HL-60/S4 treated with retinoic acid at 250 ng/mL for 4 days and 3 days (cell line): Measurements from ENCODE around the gene USP6.
"Not testable (repeated sequence)": the region's sequence is repeated elsewhere in the genome, so short reads cannot be mapped to it uniquely, and the experiment has no call there.

Experiments used
- in situ Hi-C: fragments of 300-500 bp; cut with MboI; formaldehyde crosslinking; loops from 2 replicates; pipeline ENCODE4 v1.7.0; 2022; ENCODE audit warnings: low sequenced_read_pairs

USP6 gene

DNA sequence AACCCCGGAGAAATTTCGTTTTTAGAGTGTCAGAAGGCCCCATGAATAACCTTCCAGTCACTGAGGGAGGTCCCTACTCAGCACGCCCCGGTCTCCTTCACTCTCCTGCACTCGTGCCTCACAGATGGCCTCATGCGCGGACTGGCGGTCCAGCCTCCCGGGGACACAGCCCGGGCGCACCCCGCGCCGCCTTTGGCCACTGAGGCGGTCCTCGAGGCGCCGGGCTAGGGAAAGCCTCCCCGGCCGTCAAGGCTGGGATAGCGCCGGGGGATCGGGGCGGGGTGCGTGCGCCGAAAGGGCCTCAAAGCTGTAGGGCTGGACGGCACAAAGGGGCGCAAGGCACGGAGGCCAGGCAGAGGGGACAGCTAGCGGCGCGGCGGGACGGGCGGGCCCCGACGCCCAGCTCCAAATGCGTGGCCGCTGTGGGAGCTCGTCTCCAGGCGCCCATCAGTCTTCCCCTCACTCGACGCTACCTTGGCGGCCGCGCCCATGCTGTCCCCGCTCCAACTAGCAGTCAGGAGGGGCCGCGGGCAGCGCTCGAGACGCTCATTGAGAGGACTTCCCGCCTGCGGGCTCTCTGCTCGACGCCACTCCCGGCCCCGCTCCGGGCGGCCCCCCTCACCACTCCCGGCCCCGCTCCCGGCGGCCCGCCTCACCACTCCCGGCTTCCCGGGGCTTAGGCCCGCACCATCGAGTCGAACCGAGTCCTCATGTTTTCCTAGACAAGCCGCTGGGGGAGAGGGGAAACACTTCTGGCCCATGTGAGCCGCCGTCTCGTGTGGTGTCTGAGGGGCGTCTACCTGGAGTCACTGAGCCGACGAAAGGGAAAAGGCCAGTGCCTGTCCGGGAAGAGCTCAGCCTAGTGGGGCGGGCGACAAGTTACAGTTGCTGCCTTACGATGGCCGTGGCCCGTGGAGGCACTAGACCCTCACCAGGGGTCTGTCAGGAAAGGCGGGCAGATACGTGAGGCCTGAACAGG lies at the start of gene USP6:
USP6 (plus strand) TSS at position 360 of the 979 bp plus-strand sequence. CDS start 14,336 bp downstream, outside the sequence.
- in situ Hi-C loops: no loop called here

DNA sequence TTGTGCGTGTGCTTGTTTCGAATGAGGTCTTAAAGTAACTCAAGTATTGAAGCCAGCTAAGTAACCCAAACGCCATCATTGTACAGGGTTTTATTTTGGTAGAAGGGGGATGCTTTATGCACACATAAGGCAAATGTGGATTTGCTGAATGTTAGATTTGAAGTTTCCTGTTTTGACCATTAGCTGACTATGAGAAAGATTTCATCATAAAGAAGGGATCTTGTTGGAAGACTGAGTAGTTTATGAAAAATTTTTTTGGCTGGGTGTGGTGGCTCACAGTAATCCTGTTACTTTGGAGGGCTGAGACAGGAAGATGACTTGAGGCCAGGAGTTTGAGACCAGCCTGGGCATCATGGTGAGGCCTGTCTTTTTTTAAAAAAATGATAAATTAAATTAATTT lies 47.6 kb upstream of the USP6 start:
- in situ Hi-C loops: no loop called here

DNA sequence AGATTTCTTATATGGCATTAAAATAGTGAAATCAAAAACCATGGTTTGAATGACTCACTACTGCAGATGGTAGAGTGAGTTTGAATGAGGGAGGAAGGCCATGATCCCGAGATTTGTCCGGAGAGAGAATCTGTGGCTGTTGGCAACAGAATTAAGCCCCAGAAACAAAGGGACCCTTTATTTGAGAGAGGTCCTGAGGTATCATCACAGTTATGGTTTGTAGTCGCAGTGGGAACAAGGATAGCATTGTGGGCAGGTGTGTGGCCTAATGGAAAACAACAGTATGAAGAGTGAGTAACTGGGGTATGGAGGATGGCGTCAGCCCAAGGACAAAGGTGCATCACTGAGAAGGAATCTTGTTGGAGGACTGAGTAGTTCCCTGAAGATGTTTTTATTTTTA lies 46.1 kb upstream of the USP6 start:
- in situ Hi-C loops: no loop called here

DNA sequence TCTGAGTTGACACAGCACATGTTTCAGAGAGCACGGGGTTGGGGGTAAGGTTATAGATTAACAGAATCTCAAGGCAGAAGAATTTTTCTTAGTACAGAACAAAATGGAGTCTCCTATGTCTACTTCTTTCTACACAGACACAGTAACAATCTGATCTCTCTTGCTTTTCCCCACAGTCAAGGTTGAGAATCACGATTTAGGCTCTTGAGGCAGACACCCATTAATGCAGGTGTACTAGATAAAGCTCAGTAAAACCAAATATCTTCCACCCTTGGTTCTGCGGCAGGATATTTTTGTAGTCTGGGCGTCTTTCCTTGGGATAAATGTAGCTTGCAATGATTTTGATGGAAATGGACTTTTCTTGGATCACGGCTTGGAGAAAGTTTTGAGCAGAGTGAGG lies 40.4 kb upstream of the USP6 start:
- in situ Hi-C loops: not testable (repeated sequence)

DNA sequence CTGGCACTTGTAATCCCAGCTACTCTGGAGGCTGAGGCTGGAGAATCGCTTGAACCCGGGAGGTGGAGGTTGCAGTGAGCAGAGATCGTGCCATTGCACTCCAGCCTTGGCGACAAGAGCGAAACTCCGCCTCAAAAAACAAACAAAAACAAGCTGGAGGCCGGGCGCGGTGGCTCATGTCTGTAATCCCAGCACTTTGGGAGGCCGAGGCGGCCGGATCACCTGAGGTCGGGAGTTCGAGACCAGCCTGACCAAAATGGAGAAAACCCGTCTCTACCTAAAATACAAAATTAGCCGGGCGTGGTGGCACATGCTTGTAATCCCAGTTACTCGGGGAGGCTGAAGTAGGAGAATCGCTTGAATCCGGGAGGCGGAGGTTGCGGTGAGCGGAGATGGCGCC lies 38.6 kb upstream of the USP6 start:
- in situ Hi-C loops: not testable (repeated sequence)

DNA sequence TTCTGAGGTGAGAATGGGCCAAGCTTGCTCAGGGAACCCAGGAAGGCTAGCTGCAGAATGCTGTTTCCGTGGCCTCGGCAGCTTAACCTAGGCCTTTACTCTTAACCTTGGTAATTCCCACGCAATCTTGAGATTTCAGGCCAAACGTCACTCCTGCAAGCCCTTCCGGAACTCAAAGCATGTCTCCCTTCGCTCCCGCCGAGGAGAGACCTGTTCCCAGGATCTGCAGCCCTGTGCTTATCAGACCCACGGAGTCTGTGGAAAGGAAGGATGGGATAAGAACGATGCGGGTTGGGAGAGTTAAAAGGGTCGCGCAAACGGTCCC lies 38.1 kb upstream of the USP6 start:
- in situ Hi-C loops: no loop called here

DNA sequence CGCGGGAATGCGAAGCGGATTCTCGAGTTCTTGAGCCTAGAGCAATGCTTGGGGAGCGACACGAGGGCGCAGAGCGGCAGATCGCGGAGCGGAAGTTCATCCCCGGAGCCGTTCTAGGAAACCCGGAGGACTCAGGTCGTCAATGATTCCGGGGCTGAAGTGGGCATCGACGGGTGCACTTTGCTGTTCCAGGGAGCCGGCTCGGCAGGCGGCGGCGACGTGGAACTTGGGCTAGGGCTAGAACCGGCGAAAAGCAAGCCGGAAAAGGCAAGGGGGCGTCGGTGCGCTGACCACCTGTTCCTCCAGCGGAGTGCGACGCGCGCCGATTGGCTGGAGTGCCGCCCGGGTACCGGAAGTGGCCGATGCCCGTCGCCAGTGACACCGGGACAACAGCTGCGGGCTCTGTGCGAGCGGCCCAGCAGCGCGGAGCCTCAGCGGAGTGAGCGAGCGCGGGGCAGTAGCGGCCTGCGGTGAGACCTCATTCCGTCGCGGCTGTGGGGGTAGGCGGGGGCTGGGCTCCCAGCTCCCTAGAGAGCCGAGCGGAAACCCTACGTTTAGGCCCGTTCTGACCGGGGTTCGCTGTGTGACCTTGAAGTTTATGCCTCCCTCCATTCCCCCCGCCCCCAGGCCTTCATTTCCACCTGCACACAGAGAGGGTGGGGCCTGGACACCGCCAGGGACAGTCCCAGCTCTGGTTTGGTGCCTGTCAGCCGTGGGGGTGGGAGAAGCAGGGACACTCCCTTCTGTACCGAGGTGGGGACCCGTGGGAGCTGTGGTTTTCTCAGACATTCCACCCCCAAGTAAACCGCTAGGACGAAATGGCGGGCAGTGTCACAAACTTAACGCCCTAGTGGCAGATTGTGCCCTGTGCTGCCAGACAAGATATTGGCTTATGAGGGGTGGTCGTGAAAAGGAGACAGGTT lies 37.5 kb upstream of the USP6 start, which contains the start of gene ZFP3:
ZFP3 (plus strand) TSS at position 362 of the 923 bp plus-strand sequence. CDS start 13,038 bp downstream, outside the sequence.
- in situ Hi-C loops: no loop called here

DNA sequence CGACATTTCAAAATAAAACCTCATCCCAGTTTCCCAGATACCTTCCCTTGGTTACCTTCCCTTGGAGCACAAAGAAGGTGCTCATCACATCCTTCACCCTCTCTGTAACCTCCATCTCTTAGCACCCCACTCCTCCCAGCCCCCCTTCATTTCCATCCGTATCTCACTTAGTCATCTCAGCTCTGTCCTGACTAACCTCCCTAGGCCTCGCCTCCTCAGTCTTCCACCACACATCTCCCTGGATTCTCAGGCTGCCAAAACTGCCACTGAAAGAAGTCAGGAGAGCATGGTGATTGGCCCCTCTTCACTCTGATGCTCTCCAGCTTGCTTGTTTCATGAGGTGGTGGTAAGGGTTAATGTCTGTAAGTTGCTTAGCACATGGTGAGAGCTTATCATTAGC lies 35.2 kb upstream of the USP6 start:
- in situ Hi-C loops: no loop called here

DNA sequence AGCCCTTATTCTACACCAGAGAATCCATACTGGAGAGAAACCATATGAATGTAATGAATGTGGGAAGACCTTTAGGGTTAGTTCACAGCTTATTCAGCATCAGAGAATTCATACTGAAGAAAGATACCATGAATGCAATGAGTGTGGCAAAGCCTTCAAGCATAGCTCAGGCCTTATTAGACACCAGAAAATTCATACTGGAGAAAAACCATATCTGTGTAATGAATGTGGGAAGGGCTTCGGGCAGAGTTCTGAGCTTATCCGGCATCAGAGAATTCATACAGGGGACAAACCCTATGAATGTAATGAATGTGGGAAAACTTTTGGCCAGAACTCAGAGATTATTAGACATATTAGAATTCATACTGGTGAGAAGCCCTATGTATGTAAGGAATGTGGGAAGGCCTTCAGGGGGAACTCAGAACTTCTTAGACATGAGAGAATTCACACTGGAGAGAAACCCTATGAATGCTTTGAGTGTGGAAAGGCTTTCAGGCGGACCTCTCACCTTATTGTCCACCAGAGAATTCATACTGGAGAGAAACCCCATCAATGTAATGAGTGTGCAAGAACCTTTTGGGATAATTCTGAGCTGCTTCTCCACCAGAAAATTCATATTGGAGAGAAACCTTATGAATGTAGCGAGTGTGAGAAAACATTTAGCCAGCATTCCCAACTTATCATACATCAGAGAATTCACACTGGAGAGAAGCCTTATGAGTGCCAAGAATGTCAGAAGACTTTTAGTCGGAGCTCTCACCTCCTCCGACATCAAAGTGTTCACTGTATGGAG lies 23.4 kb upstream of the USP6 start:
- in situ Hi-C loops: no loop called here

DNA sequence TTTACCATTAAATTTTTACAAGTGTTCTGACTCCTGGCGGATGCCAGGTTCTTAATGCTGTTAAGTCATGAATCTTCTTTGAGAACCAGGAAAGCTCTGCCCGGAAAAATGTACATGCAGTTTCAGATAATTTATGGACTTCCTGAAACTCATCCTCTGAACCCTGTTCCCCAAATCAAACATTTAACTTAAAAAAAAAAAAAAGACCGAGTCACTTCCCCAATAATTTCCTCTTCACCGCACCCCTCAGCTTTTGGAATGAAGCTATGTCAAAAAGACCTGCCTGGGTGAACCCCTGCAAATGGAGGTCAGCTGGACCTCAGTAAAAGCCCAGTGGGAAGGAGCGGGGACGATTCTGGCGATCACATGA lies 19.1 kb upstream of the USP6 start:
- in situ Hi-C loops: no loop called here

DNA sequence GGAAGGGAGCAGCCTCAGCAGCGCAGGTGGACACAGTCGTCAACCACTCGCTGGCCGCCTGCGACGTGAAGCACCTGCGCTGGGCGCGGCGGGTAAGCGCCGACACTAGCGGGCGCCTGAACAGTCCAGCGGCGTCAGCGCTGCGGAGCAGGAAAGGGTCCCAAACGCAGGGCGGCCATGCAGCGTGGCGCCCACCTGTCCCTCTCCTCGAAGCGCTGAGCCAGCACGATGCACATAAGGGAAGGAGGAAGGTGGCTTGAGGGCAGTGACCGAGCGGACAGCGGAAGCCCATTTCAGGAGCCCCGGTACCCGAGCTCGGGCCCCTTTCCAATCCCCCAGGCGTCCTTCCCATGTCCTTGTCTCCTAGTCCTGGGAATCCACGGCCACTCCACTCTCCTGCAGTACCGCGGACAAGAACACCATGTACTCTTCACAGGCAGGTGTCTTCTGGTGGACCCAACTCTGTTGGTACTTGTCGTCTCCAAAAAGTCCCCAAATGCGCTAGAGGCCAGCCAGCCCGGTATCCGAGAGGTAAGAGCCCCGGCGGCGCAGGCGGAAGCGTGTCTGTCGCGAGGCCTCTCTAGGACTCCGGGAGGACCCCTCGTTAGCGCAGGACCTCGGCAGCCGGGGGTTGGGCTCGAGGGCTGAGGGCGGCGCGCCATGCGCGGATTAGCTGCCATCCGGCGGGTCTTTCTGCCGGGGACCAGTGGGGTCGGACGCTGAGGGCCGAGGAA lies 18.6 kb upstream of the USP6 start:
- in situ Hi-C loops: no loop called here

DNA sequence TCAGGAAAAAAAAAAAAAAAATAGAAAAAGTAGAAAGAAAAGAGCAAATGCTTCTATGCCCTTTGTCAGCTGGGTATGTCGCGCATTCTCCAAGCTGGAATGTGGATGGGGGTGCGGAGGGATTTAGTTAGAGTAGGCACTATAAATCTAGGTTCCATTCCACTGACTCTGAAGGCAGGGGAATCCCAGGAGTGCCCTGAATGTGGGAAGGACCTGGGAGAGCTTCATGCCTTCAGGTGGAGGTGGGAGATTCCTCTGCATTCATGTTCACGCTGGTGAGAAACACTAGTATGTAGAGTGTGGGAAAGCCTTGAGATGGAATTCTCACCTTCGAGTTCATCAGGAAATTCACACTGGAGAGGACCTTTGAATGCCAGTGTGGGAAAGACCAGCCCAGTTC lies 16.6 kb upstream of the USP6 start:
- in situ Hi-C loops: no loop called here

DNA sequence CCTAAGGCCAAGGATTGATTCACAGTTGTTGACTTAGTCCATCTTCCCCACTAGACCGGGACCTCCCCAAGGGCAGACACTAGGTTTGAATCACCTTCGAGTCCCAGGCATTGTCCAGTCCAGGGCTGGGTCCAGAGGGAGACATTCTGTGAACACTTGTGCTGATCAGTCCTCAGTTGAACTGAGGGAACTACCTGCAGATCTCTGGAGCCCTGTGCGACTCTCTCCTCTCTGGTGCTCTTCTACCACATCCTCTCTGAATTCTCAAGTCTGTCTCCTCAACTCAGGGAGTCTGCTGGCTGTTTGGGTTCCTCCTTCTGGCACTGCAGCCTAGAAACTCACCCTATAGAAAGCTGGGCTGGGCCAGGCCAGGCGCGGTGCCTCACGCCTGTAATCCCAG lies 15.0 kb upstream of the USP6 start:
- in situ Hi-C loops: no loop called here

DNA sequence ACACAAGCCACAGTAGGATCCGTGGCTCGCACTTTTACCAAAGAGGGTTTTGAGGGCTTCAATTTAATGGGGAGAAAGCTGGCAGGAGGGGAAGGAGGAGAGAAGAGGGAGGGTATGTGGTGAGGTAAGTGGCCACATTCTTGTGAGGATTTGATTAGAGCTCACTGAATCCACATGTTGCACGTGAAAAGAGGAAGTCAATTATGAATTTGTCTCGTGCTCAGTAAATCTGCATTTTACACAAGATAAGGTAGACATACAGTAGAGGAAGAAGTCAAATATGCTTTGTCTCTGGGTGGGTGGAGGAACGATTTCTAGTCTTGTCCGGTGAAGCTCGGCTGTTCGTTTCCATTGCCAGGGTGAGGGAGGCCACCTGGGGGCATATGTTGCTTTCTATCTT lies 5.0 kb upstream of the USP6 start:
- in situ Hi-C loops: no loop called here

DNA sequence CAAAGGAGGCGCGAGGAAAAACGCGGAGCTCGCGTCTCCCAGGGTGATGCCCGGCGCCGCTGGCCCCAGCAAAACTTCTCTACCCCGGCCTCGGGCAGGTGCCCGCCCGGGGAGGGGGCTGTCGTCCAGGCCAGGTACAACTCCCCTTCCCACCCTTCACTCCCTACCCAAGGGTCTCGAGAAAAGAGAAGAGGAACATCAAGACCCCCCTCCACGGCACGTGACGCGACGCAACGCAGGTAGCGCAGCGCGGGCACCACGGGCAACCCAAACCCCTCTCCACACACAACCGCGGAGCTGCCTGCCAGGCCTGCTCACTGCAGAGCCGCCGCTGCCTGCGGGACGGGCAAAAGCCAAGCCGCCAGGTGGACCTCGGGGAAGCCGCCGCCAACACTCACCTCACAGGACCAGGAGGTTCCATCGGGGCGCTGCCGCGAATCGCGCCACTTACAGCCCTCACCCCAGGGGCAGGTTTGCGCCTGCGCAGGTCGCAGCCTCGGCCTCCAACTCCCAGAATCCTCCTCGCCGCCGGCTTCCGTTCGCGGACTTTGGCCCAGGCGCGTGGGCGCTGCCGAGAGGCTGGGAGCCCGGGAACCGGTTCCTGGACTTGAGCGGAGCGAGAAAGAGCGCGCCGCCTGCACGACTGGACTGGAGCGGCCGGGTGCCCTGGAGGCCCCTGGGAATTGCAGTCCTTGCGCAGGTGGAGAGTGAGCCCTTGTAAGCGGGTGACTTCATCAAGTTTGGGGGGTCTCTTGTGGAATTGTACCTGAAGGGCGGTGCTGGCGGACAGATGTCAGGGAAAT lies 4.2 kb upstream of the USP6 start, which contains the start of gene ZNF232:
ZNF232 (minus strand) TSS at position 477 of the 803 bp plus-strand sequence; CDS start at position 421, 56 bp downstream.
- in situ Hi-C loops: no loop called here

DNA sequence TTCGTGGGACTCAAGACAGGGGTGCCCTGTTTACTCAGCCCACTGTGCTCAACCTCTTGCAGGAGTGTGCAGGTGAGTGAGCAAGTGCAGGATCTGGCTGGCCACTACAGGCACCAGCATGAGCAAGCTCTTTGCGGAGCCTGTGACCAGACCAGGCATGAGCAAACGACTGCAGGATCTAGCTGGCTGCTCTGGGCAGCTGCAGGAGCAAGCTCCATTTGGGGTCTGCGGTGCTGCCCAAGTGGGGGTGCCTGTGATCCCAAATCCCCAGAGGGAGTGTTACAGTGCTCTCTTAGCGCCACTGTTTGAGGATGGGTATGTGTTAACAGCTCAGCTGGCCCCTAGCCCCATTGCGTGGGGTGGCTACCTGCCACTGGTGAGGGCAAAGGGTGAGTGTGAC lies 2.4 kb downstream of the USP6 start:
- in situ Hi-C loops: no loop called here

DNA sequence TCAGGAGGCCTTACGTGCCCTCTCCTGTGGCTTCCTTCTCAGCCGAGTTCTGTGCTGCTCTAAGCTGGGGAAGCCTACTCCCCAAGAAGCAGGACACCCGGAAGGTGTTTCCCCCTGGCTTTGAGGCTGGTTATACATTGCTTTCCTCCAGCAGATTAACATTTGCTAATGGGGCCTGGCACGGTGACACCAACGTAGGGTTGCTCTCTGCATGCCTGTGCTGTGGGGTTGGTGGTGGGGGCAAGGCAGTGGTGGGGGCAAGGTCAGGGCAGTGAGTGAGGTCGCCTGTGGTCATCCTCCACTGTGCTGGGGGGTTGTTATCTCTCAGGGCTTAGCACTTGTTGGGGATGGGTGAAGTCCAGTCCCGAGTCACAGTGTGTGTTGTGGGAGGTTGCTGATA lies 4.2 kb downstream of the USP6 start:
- in situ Hi-C loops: no loop called here

DNA sequence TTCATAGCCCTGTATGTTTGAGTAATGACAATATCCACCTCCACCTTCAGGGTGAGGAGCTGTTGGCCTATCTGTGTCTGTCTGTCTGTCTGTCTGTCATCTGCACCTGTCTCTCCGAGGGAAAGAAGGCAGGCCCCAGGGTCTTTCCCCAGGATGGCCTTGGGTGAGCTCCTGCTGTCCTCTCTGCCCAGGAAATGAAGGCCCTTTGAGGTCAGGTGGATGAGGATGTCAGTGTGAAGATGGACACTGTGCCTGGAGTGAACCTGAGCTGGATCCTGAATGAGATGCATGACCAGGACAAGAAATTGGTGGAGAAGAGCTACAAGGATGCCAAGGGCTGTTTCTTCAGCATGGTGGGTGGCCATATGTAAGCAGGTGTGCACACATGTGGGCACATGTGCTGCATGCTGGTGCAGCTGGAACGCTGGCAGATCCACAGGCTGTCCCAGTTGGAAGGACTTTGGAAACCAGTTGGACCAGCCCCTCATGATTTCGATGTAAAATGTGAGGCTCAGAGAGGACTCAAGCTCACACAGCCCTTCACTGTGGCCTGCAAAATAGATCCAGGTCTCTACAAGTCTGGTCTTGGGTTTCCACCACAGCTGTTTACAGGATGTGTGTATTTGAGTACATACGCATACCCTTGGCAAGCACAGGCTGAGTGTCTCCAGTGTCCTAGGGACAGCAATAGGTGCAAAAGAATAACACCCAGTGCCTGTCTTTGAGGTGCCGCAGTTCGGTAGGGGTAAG lies 4.8 kb downstream of the USP6 start:
- in situ Hi-C loops: not testable (repeated sequence)
